Right ventricle myocardium superior (tissue), 1 donor: ENCODE measurements around the gene CNOT2. TPM values are rescaled to one million over a fixed set of nuclear protein-coding genes. Genes with fewer than 3 reads are reported as not detected.

Source experiments
- ATAC-seq: fragments of 200-7000 bp; cut with Tn5 transposase; one replicate; pipeline ENCODE4 v1.9.1; 2020; ENCODE audit warnings: mild to moderate bottlenecking; ENCODE audit not compliant: poor library complexity
- DNase-seq: peaks from one replicate; pipeline ENCODE4 v3.0.0-alpha.2; 2020
- intact Hi-C: fragments of 100-400 bp; cut with DNase I; formaldehyde crosslinking; loops from one replicate; pipeline ENCODE4 v1.11.2; 2022
- long read RNA-seq: library from polyadenylated mRNA; unstranded; transcript quantifications from one replicate; pipeline ENCODE4 v2.0.0, GENCODE V29; 2021
- total RNA-seq: library from RNA; stranded (reverse); fragmentation: NEBNext Ultra II Directional; extraction: Animal tissue kit (Norgen Biotek cat#: 25700); gene quantifications from one replicate; pipeline ENCODE4 v1.2.1, GENCODE V29; 2021
- donor health status: DM: no; HTN: yes; CAD: no; lungs with severe emphysema.

The CNOT2 gene, protein sequence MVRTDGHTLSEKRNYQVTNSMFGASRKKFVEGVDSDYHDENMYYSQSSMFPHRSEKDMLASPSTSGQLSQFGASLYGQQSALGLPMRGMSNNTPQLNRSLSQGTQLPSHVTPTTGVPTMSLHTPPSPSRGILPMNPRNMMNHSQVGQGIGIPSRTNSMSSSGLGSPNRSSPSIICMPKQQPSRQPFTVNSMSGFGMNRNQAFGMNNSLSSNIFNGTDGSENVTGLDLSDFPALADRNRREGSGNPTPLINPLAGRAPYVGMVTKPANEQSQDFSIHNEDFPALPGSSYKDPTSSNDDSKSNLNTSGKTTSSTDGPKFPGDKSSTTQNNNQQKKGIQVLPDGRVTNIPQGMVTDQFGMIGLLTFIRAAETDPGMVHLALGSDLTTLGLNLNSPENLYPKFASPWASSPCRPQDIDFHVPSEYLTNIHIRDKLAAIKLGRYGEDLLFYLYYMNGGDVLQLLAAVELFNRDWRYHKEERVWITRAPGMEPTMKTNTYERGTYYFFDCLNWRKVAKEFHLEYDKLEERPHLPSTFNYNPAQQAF
- 35.6 TPM for total RNA-seq
- long read RNA-seq, transcript CNOT2-201 (16 exons, 3,282 nt) = major isoform, 69 of 85 reads
- long read RNA-seq, partial matches to known transcripts = 2 of 85 reads
- long read RNA-seq, other reads (novel, unspliced or antisense) = 14 of 85 reads

DNA sequence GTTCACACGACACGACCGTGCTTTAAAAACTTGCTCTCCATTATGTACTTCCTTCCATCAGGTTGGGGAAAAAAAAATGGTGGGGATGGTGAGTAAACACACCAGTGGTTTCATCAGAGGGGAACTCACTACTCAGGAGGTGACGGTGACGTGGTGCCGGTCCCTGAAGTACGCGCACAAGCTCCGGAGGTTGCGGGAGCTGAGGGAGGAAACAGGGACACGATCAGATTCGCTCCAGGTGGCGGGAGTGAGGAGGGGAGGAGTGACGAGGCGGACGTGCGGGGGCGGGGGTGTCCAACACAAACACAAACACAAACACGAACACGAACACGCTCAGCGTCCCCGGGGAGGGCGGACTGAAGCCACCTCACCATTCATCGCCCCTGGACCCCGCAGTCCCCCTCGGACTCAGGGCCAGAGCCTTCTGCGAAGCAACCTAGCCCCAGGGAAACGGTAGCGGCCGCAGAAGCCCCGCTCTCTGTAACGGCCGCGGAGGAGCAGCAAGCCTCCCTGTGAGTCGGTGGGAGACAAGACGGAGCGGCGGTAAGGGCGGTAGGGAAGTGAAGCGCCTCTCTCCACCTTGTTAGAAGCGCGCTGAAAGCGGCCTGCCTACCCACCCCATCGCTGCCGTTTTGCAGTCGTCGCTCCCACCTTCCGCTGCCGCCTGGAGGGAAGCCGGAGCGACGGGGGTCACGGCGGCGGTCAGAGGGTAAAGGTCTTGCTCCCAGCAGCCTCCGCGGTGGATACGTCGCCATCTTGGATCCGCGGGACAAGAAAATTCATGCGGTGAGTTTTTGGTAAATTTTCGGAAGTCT, at the start of gene CNOT2:
Gene CNOT2, plus strand, starts transcription at position 739 of the 815 bp plus-strand sequence. CDS start 34,794 bp downstream, outside the sequence.
- intact Hi-C loops = no loop called here
- DNase-seq (peak; percentile 94), ATAC-seq (peak; percentile 99)

DNA sequence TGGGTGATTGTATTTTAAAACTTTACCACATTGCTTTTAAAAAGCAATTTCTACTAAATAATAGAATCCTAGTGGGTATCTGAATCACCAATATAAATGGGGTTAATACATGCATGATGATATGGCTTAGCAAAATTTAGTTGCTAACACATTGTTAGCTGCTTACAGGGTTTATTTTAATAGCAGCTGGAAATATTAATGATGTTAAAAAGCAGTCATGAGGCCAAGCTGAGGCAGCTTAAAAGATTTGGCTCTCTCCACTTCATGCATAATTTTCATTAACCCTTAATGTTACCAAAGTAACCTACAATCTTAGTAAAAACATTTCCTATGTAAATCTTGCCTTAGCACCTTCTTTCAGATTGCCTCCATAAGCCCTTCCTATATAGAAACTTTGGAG, 49.2 kb upstream of the CNOT2 start:
- no peak for ATAC-seq
- intact Hi-C loops = no loop called here
- no peak for DNase-seq

DNA sequence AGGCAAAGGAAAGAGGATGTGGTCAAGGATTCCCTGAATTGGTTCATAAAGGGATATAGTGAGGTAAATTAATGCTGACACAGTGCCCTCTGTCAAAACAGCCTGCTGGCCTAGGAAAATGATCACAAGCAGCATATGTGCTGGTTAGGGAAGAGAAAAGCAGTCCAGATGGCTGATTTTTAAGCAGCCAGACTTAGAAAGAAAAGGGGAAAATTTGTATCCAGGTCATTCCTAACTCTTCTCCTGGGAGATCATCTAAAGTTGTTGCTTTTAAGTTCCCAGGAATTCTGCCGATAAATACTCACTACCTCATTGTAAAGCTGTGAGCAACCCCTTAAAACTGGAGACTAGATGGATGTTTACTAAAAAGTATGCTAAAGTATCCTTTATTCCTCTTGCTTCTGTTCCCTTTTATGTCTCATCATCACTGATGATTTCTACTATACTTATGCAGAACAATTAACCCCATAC, 46.4 kb upstream of the CNOT2 start:
- intact Hi-C loops = no loop called here
- ATAC-seq (peak; percentile 68), DNase-seq (no peak)

DNA sequence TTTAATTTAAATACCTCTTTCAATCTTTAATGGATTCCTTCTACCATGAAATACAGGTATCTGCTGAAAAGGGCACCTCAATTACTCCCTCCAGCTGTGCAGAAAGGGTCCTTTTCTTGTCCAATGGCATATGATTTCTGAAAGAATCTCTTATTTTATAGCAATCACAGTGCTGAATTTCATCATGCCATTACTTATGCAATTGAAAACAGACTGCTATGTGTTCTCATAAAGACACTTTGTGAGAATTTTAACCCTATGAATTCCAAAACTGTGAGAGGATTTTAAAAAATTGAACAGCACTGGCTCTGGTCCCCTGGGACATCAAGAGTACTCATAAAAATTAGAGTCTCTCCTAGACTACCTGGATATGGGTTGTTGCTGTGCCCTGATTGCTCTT, 45.9 kb upstream of the CNOT2 start:
- DNase-seq (no peak), ATAC-seq (no peak)
- intact Hi-C loops = no loop called here

DNA sequence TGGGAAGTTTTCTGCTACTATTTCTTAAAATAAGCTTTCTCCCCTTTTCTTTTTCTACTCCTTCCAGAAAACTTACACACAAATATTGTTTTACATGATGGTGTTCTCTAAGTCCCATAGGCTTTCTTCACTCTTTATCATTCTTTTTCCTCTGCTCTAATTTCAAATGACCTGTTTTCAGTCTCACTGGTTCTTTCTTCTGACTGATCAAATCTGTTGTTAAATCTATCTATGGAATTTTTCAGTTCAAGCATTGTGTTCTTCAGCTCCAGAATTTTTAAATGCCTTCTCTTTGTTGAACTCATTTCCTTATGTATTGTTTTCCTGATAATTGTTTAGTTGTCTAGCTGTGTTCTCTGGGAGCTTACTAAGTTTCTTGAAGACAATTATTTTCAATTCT, 29.5 kb upstream of the CNOT2 start:
- DNase-seq = no peak
- no peak for ATAC-seq
- intact Hi-C loops = no loop called here

DNA sequence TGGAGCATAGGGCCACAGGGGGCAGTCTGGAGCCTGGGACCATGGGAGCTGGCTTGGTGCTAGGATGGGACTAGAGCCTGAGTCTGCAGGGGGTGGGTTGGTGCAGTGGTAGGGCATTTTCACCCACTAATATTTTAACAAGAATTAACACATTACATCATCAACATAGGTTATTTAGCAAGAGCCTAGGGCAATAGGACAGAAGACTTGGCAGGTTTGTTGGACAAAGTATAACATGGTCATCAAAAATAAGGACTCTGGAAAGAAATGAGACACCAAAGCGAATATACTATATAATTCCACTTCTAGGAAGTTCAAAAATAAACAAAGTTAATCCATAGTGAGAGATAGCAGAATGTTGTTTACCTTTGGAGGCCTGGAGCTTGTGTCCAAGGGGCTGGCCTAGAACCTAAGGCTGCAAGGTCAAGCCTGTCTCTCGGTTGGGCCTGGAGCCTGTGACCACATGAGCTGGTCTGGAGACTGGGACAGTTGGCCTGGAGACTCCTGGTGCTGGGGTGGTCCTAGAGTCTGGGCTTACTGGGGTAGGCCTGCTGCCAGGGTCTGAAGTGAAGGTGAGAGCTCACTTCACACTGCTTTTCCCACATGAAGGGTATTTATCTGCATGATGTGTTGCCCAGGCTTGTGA, 28.1 kb upstream of the CNOT2 start:
- ATAC-seq (no peak), DNase-seq (no peak)
- intact Hi-C loops = no loop called here

DNA sequence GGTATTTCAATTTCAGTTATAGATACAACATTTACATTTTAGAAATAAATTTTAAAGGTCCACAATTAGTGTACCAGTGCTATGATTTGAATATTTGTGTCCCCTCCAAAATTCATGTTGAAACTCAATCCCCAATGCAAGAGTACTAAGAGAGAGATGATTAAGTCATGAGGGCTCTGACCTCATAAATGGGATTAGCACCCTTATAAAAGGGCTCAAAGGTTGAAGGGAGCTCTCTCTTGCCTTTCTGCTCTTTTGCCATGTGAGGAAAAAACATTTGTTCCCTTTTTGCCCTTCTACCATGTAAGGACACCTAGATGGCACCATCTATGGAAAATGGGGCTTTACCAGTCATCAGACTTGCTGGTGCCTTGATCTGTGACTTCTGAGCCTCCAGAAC, 25.8 kb upstream of the CNOT2 start:
- DNase-seq (no peak), ATAC-seq (no peak)
- intact Hi-C loops = no loop called here

DNA sequence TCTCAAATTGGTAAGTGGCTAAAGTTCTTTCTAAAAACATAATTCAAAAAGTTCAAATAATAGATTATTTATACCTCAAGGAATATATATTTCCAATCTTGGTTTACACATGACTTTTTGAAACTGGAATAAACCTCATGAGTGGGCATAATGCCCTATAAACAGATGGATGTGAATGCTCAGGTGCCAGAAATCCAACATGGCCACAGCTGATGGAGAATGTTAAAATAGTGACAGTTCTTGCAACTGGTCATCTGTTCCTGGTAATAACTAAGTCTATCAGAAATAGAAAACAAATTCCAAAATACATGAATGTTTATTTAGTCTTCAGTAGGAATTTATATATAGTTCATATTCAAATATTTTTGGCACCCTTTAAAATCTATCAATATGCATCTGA, 21.6 kb upstream of the CNOT2 start:
- no peak for DNase-seq
- intact Hi-C loops = no loop called here
- no peak for ATAC-seq

DNA sequence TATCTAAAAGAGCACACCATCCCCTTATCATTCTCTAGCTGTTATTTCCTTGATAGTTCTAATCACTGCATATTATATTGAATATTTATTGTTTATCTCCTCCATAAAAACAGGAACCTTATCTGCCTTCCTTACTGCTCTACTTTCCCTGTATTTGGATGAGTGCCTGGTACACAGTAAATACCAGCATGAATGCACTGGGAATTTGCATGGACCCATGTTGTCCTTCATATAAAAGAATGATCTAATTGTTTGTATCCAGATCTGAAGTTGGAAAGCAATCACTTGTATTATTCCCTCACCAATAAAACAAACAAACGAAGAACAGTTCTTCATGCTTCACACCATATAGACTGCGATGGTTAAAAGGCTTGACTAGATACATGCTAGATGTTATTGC, 15.3 kb upstream of the CNOT2 start:
- ATAC-seq (no peak), DNase-seq (no peak)
- intact Hi-C loops = no loop called here

DNA sequence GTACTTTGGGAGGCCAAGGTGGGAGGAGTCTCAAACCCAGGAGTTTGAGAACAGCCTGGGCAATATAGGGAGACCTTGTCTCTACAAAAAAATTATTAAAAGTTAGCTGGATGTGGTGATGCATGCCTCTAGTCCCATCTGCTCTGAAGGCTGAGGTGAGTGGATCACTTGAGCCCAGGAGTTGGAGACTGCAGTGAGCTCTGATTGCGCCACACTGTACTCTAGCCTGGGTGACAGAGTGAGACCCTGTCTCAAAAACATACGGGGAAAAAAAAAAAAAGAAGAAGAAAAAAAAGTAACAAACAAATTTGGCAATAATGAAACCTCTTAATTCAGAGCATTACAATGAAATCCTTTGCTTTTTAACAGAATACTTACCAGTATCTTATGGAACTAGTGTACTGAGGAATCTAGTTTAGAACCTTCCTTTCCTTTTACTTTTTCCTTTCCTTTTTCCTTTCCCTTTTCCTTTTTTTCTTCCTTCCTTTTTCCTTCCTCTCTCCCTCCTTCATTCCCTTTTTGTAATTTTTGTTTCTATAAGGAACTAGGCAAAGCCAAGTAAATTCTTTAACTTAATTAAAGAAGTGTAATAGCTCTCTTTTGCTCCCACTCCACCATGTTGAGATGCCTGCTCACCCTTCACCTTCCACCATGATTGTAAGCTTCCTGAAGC, 12.2 kb upstream of the CNOT2 start:
- DNase-seq (no peak), ATAC-seq (no peak)
- intact Hi-C loops = no loop called here

DNA sequence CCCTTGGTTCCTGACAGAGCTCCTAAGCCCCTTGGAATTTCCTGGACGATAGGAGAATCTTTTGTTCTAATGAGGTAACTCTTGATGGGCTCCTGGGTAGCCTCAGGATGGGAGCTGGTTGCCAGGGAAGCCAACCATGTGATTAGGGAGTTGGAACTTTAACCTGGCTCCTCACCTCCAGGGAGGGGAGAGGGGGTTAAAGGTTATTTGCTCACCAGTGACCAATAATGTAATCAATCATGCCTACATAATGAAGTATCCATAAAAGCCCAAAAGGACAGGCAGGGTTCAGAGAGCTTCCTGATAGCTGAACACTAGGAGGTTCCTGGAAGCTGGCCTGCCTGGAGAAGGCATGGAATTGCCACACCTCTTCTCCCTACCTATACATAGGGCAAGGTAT, 6.2 kb upstream of the CNOT2 start:
- DNase-seq = no peak
- intact Hi-C loops = no loop called here
- no peak for ATAC-seq

DNA sequence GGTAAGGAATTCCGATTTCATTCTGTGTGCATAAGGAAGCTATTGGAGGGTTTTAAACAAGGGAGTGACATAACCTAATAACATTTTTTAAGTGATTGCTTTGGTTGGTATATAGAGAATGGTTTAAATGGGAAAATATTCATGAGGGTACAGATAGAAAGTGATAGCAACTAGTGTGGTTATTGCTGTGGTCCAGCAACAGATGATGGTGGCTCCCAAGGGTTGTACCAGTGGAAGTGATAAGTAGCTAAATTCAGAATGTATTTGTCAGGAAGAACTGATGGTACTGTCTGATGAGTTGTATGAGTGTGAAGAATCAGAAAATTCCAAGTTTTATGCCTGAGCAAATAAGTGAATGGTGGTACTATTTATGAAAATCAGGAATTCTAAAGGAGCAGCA, 2.6 kb upstream of the CNOT2 start:
- DNase-seq (no peak), ATAC-seq (no peak)
- intact Hi-C loops = no loop called here

DNA sequence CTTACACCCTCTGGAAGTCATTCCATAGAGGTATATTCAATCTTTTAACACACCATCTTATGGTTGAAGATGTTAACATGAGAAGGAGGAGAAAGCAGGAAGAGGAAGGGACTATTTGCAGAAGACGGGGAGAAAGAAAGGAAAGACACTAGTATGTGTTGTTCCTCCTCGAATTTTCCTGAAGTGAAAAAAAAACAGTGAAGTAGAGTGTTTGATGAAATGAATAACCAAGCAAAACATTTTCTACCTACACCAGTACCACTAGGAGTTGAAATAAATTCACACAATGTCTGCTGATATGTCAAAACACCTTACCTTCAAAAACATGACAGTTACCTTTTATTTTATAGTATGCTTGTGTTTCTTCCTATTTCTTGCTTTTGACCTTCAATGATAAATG, 1.4 kb upstream of the CNOT2 start:
- ATAC-seq (no peak), DNase-seq (no peak)
- intact Hi-C loops = no loop called here

DNA sequence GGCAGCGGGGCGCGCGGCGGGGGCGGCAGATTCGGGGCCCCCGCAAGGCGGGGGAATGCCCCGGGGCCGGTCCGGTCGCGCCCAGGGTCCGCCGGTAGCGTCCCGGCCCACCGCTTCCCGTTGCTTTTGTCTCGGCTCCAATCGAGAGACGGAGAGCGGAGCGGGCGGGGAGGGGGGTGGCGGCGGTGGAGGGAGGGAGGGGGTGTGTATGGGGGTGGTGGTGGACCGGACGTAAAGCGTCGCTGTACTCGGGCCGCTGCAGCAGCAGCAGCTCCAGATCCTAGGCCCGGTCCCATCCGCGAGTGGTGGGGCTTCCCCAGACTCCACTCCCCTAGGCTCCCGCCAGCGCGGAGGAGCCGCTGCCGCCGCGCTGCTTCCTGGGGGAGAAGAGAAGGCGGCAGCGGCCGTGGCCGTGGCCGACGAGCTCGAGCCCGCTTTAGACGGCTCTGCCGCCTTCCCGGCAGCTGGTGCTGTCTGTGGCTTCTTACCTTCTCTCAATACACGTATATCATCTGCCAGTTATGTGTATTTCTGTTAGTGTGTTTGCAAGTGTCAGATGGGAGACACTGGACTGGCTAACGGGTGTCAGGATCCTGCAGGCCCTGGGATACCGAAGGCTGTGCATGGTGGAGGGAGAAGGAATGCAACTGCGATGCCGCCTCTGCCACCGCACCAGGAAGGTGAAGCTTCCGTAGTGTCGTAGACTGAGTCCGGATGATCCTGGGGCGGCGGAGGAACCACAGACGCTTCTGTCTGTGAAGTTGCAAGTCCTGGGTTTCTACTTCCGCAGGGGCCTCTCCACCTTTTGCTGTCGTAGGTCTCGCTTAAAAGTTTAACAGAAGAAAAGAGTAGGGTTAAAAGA, 508 bp downstream of the CNOT2 start:
- intact Hi-C loops = no loop called here
- ATAC-seq (peak; percentile 90), DNase-seq (peak; percentile 71)

DNA sequence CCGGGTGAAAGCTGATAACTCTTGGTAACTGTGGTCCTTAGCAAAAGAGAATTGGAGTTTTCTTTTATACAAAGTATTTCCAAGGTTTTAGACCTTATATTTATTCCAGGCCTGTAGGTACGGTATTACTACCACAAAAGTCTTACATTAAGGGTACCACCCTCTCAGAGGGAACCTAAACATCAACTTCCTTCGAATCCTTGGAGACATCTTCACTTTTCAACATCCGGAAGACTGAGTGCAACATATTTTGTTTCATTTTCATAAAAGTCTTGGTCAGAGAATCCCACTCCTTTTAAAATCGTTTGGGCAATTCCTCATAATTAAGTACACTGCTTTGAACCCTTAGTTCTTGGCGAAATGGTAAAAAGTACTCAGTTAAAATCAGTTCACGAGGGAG, 1.2 kb downstream of the CNOT2 start:
- intact Hi-C loops = no loop called here
- ATAC-seq (no peak), DNase-seq (no peak)

DNA sequence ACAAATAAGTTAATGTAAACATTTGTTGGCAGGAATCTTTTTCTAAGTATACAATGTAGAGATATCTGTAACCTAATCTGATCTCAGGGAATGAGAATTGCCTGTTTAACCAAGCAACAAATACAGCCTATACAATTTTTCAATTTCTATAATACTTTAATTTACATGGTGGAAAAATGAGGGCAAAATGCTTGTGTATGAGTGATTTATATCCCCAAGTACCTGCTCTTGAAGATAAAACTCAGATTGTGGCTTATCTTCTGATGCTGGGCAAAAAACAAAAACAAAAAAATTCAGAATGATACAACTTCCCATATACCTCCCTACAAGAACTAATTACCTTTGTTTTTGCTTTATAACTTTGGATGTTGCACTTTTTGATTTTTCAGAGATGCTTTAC, 2.2 kb downstream of the CNOT2 start:
- ATAC-seq = no peak
- intact Hi-C loops = no loop called here
- DNase-seq = no peak

DNA sequence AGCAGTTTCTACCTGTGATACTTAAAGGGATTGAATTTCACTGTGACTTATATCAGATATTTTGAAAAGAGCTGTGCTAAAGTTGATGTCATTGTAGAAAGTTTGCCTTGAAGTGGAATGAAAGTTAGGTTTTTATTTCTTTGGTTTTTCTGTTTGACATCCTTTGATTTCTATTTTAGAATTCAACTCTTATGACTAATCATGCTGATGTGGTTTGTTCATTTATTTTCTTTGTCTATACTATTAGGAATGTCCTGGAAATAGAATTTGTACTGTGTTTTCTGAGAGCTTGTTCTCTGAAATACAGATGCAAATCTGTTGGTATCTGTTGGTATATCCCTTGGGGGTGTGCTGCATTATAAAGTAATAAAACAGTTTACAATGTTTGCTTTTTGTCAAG, 3.3 kb downstream of the CNOT2 start:
- intact Hi-C loops = no loop called here
- DNase-seq (no peak), ATAC-seq (no peak)
